Fibroblast of the conjunctiva (primary cell): ENCODE data around the gene CSNK2A1.
A peak's percentile ranks its signal among the peaks of the same experiment; 100 is the strongest.
"Not testable (repeated sequence)": the region's sequence is repeated elsewhere in the genome, so short reads cannot be mapped to it uniquely, and the experiment has no call there.

Experiments used
- DNase-seq: peaks from one replicate; pipeline ENCODE4 v3.0.0-alpha.2; 2010; ENCODE audit warnings: low read depth

The CSNK2A1 gene

GRCh38 chr20:543369-544152 is at the start of gene CSNK2A1:
Gene CSNK2A1, minus strand, starts transcription at chr20:543790. Its CDS starts 35,239 bp downstream, at chr20:508551.
- DNase-seq = peak; percentile 90

- no peak for DNase-seq
Observed at GRCh38 chr20:592506-592905, 48.9 kb upstream of the CSNK2A1 start.

- no peak for DNase-seq
Observed at GRCh38 chr20:591941-592340, 48.4 kb upstream of the CSNK2A1 start.

GRCh38 chr20:588932-589672 is 45.5 kb upstream of the CSNK2A1 start:
- DNase-seq = no peak

- no peak for DNase-seq
Observed at GRCh38 chr20:588476-588875, 44.9 kb upstream of the CSNK2A1 start.

GRCh38 chr20:584971-585301 is 41.3 kb upstream of the CSNK2A1 start:
- no peak for DNase-seq

GRCh38 chr20:584161-584970 is 40.8 kb upstream of the CSNK2A1 start:
- no peak for DNase-seq

- DNase-seq = no peak
Observed at GRCh38 chr20:582204-582603, 38.6 kb upstream of the CSNK2A1 start.

- not testable (repeated sequence) for DNase-seq
Observed at GRCh38 chr20:578940-579690, 35.5 kb upstream of the CSNK2A1 start.

GRCh38 chr20:577167-577791 is 33.7 kb upstream of the CSNK2A1 start:
- no peak for DNase-seq

- no peak for DNase-seq
Observed at GRCh38 chr20:576156-576555, 32.6 kb upstream of the CSNK2A1 start.

- no peak for DNase-seq
Observed at GRCh38 chr20:575230-575629, 31.6 kb upstream of the CSNK2A1 start.

GRCh38 chr20:574297-574942 is 30.8 kb upstream of the CSNK2A1 start:
- no peak for DNase-seq

- no peak for DNase-seq
Observed at GRCh38 chr20:573414-574296, 30.1 kb upstream of the CSNK2A1 start.

- DNase-seq = no peak
Observed at GRCh38 chr20:572727-573126, 29.1 kb upstream of the CSNK2A1 start.

- no peak for DNase-seq
Observed at GRCh38 chr20:571754-572441, 28.3 kb upstream of the CSNK2A1 start.

GRCh38 chr20:568673-569415 is 25.3 kb upstream of the CSNK2A1 start:
- no peak for DNase-seq

GRCh38 chr20:568097-568652 is 24.6 kb upstream of the CSNK2A1 start:
- no peak for DNase-seq
